ENCODE results near the gene SASH1.

GRCh38 chr6:148500402-148500801, 157.8 kb downstream of the SASH1 start:
- TF ChIP-seq CTCF (IDR thresholded peaks at IDR 0.05), result no peak
- no peak for TF ChIP-seq POLR2A (IDR thresholded peaks at IDR 0.05)

Data from heart left ventricle (tissue), 13 donors.